Activated T-cell treated with anti-CD3 and anti-CD28 coated beads for 4 hours (primary cell): ENCODE results near the gene CAV3.
A peak's percentile ranks its signal among the peaks of the same experiment; 100 is the strongest.

Experiments
- DNase-seq: peaks from one replicate; pipeline ENCODE4 v3.0.0-alpha.2; 2020

CAV3 gene

GRCh38 chr3:8762607-8763377 lies 29.2 kb downstream of the CAV3 start:
- no peak for DNase-seq

GRCh38 chr3:8764528-8764927 lies 30.9 kb downstream of the CAV3 start:
- DNase-seq, result no peak

- no peak for DNase-seq
Measured at GRCh38 chr3:8765528-8765927, 31.9 kb downstream of the CAV3 start.

- DNase-seq, result no peak
Measured at GRCh38 chr3:8766148-8766547, 32.5 kb downstream of the CAV3 start.

- DNase-seq, result no peak
Measured at GRCh38 chr3:8767256-8767666, 33.7 kb downstream of the CAV3 start.

- DNase-seq, result no peak
Measured at GRCh38 chr3:8767667-8768363, 34.2 kb downstream of the CAV3 start.

- no peak for DNase-seq
Measured at GRCh38 chr3:8768364-8769087, 34.9 kb downstream of the CAV3 start.

GRCh38 chr3:8769088-8769822 lies 35.7 kb downstream of the CAV3 start, which contains the start of gene OXTR:
Gene OXTR, minus strand, starts transcription at chr3:8769613. Its CDS starts 1,426 bp downstream, at chr3:8768187.
- peak; percentile 29 for DNase-seq

- DNase-seq, result no peak
Measured at GRCh38 chr3:8773941-8774542, 40.4 kb downstream of the CAV3 start.

- DNase-seq, result no peak
Measured at GRCh38 chr3:8775181-8775580, 41.6 kb downstream of the CAV3 start.

GRCh38 chr3:8775602-8776001 lies 42.0 kb downstream of the CAV3 start:
- no peak for DNase-seq

GRCh38 chr3:8776406-8776805 lies 42.8 kb downstream of the CAV3 start:
- no peak for DNase-seq

GRCh38 chr3:8777201-8777977 lies 43.8 kb downstream of the CAV3 start:
- DNase-seq, result no peak

- no peak for DNase-seq
Measured at GRCh38 chr3:8777978-8778267, 44.3 kb downstream of the CAV3 start.

GRCh38 chr3:8778475-8778874 lies 44.9 kb downstream of the CAV3 start:
- DNase-seq, result no peak

- DNase-seq, result no peak
Measured at GRCh38 chr3:8780279-8780678, 46.7 kb downstream of the CAV3 start.

GRCh38 chr3:8784676-8785435 lies 51.3 kb downstream of the CAV3 start:
- DNase-seq, result no peak

GRCh38 chr3:8790529-8790928 lies 56.9 kb downstream of the CAV3 start:
- no peak for DNase-seq

- DNase-seq, result no peak
Measured at GRCh38 chr3:8793242-8793641, 59.6 kb downstream of the CAV3 start.

- DNase-seq, result no peak
Measured at GRCh38 chr3:8794247-8794646, 60.6 kb downstream of the CAV3 start.
